Ectodermal cell (in vitro differentiated cells): ENCODE data around the gene WWOX.

Experiments
- H3K27ac ChIP-seq: 2 replicates; pipeline ENCODE4 v1.7.0; 2013; ENCODE audit warnings: mild to moderate bottlenecking, low read depth, low read length; ENCODE audit not compliant: insufficient read depth, poor library complexity, severe bottlenecking
- H3K27me3 ChIP-seq: 2 replicates; pipeline ENCODE4 v1.7.0; 2013; ENCODE audit warnings: mild to moderate bottlenecking, low read length; ENCODE audit not compliant: insufficient read depth, control insufficient read depth, poor library complexity, severe bottlenecking
- H3K36me3 ChIP-seq: one replicate; pipeline ENCODE4 v1.7.0; 2013; ENCODE audit warnings: low read length; ENCODE audit not compliant: control insufficient read depth, insufficient read depth
- H3K4me1 ChIP-seq: one replicate; pipeline ENCODE4 v1.7.0; 2013; ENCODE audit warnings: low read length; ENCODE audit not compliant: control insufficient read depth, insufficient read depth
- H3K4me3 ChIP-seq: 2 replicates; pipeline ENCODE4 v1.7.0; 2013; ENCODE audit warnings: low read depth, low read length, control low read depth; ENCODE audit not compliant: insufficient read depth
- H3K9me3 ChIP-seq: 2 replicates; pipeline ENCODE4 v1.7.0; 2013; ENCODE audit warnings: mild to moderate bottlenecking, low read length, moderate library complexity; ENCODE audit not compliant: control insufficient read depth
- WGBS, 2 experiments: methylation state at CpG; one replicate each; pipeline ENCODE4 v1.1.7; 2013; ENCODE audit warnings: missing lambda C conversion rate in 2 of 2; 5-methylcytosine and 5-hydroxymethylcytosine counted together

The WWOX gene

DNA sequence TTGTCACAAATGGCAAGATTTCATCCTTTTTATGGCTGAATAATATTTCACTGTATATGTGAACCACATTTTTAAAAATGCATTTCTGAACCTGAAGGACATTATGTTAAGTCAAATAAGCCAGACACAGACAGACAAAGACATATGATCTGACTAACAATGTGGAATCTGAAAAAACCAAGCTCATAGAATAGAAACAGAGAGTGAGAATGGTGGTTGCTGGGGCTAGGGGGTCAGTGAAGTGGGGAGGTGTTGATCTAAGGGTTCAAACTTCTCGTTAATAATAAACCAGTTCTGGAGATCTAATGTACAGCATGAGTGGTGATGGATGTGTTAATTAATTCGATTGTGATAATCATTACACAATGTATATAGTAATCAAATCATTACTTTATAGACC lies 475.1 kb downstream of the WWOX start:
- H3K27me3 ChIP-seq, result no peaks in the 10 kb centered on the region
- H3K36me3 ChIP-seq, result no peaks in the 10 kb centered on the region
- no peak overlapping the region for H3K27ac ChIP-seq
- WGBS, 2 experiments, result 91% methylated on average over 1 of the region's 2 CpGs; no CpG with 5 or more reads in 1 of the 2 experiments
- H3K9me3 ChIP-seq, result no peaks in the 10 kb centered on the region
- H3K4me3 ChIP-seq, result no peak overlapping the region
- no peaks in the 10 kb centered on the region for H3K4me1 ChIP-seq

DNA sequence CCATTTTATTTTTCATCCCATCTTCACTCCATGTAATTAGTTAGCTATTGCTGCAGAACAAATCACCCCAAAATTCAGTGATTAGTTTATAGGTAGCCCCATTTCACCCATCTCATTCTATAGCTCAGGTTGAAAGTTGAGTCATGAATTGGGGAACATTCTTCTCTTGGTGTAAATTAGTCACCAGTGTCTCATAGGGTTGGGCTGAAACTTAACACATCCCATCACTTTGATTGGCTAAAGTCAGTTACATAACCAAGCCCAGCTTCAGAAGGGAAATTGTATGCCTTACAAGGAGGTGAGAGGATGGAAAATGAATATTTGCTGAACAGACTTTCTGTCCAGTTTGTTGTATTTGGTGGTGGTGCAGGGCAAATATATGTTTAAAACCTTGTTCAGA lies 477.5 kb downstream of the WWOX start:
- no peaks in the 10 kb centered on the region for H3K27me3 ChIP-seq
- no peaks in the 10 kb centered on the region for H3K9me3 ChIP-seq
- no peak overlapping the region for H3K4me3 ChIP-seq
- H3K4me1 ChIP-seq, result no peaks in the 10 kb centered on the region
- H3K36me3 ChIP-seq, result no peaks in the 10 kb centered on the region
- H3K27ac ChIP-seq, result no peak overlapping the region

DNA sequence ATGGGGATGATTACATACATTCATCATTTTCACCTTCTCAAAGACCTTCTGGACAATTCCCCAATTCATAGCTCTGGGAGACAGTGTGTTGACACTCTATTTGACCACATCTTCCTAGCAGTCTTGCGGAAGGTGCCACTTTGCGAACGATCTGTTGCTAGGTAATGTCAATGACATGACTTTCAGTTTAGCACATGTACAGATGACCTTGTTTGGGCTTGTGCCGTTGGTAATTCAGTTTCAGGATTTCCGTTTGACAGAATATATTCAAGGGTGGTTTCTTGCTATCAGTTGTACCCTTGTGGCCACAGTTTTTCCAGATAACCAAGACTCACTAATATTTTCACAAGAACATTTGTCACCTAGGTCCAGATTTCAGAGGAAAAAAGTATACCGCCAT lies 478.2 kb downstream of the WWOX start:
- no peaks in the 10 kb centered on the region for H3K4me1 ChIP-seq
- 95 to 98% methylated on average over 5 to 6 of the region's 6 CpGs for WGBS, 2 experiments
- no peak overlapping the region for H3K27ac ChIP-seq
- no peaks in the 10 kb centered on the region for H3K27me3 ChIP-seq
- H3K36me3 ChIP-seq, result no peaks in the 10 kb centered on the region
- H3K9me3 ChIP-seq, result no peaks in the 10 kb centered on the region
- no peak overlapping the region for H3K4me3 ChIP-seq

DNA sequence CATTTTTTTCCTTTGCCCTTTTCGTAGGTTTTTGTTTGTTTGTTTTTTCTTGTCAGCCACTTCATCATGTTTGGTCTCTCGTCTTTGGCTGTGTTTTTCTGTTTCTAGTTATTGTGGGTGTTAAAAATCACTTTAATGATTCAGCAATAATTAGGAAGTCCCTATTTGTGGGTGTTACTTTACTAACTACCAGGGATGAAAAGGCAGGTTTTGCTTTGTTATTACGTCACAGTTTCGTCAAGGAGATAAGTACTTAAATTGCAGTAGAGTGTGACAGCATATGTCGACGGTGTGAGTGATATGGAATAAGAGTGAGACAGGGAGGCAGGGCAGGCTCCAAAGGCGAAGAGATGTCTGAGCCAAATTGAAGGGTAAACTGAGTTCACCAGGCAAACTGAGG lies 479.6 kb downstream of the WWOX start:
- H3K9me3 ChIP-seq, result no peaks in the 10 kb centered on the region
- no peaks in the 10 kb centered on the region for H3K4me1 ChIP-seq
- H3K36me3 ChIP-seq, result no peaks in the 10 kb centered on the region
- no peaks in the 10 kb centered on the region for H3K27me3 ChIP-seq
- H3K4me3 ChIP-seq, result no peak overlapping the region
- WGBS, 2 experiments, result 92 to 94% methylated on average over 5 to 7 of the region's 7 CpGs
- no peak overlapping the region for H3K27ac ChIP-seq

DNA sequence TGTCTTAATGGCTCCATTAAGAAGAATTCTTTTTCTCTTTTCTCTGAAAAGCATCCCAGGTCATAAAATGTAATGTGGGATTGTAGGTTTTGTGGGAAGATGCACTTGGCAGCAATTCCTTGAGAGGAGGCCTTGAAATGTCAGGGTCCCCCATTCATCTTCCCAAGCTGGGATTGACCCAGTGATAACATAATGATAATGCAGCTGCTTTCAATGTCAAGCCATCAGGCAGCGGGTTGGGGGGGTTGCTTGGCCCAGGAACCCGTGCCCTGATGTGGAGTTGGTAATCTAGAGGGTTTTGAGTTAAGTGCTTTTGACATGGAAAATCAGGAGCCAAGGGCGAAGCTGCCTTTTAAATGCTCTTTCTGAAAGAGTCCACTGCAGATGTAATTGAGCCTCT lies 484.0 kb downstream of the WWOX start:
- H3K4me3 ChIP-seq, result no peak overlapping the region
- 96% methylated on average over 3 of the region's 3 CpGs for WGBS, 2 experiments
- no peaks in the 10 kb centered on the region for H3K36me3 ChIP-seq
- H3K27me3 ChIP-seq, result no peaks in the 10 kb centered on the region
- H3K4me1 ChIP-seq, result no peaks in the 10 kb centered on the region
- no peak overlapping the region for H3K27ac ChIP-seq
- H3K9me3 ChIP-seq, result no peaks in the 10 kb centered on the region

- WGBS, 2 experiments, result 85 to 86% methylated on average over 10 of the region's 10 CpGs
- Histone ChIP-seq H3K36me3 (no peaks in the 10 kb centered on the region), H3K9me3 (no peaks in the 10 kb centered on the region), H3K27me3 (no peaks in the 10 kb centered on the region), H3K4me1 (no peaks in the 10 kb centered on the region), H3K27ac (no peak overlapping the region), H3K4me3 (no peak overlapping the region)
Observed at GRCh38 chr16:78584213-78584860, 484.9 kb downstream of the WWOX start.

DNA sequence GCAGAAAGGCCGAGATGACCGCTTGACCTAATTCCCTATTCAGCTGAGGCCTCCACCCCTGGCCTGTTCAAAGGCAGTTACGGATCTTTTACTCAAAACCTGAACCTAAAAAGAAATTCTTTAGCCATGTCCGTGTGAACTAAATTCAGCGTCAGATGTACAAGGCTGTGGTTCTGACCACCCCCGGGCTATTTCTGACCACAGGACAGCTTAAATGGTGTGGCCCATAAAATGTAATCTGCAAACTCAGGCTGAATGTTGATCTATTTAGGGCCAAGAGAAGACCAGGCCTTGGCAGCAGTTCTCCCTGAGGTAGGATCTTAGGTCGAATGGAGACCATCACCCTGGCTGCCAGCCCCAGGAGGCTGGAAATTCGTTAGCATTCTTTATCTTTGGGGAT lies 485.5 kb downstream of the WWOX start:
- Histone ChIP-seq H3K27ac (no peak overlapping the region), H3K4me1 (no peaks in the 10 kb centered on the region), H3K36me3 (no peaks in the 10 kb centered on the region), H3K4me3 (no peak overlapping the region), H3K27me3 (no peaks in the 10 kb centered on the region), H3K9me3 (no peaks in the 10 kb centered on the region)
- WGBS, 2 experiments, result 93 to 94% methylated on average over 8 of the region's 8 CpGs

DNA sequence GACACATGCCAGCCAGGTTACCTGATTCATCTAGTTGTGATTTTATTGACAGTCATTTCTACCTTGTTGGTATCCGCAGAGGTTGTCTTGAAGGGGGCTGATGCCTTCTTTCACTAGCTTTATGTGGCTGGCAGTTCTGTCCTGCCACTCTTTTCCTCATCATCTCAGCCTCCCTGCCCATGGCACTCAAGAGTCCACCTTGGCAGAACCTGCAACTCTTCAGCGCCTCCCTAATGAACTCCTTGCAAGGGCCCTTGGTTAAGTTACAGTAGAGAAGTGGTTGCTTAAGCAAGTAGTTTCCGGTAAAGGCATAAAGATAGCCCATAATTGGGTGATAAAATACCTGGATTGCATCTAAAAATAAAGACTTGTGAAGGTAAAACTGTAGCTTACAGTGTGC lies 489.9 kb downstream of the WWOX start:
- Histone ChIP-seq H3K4me3 (no peak overlapping the region), H3K27me3 (no peaks in the 10 kb centered on the region), H3K4me1 (peaks cover 9% of the 10 kb centered on the region), H3K27ac (no peak overlapping the region), H3K36me3 (no peaks in the 10 kb centered on the region), H3K9me3 (no peaks in the 10 kb centered on the region)
- 91 to 96% methylated on average over 3 of the region's 3 CpGs for WGBS, 2 experiments

DNA sequence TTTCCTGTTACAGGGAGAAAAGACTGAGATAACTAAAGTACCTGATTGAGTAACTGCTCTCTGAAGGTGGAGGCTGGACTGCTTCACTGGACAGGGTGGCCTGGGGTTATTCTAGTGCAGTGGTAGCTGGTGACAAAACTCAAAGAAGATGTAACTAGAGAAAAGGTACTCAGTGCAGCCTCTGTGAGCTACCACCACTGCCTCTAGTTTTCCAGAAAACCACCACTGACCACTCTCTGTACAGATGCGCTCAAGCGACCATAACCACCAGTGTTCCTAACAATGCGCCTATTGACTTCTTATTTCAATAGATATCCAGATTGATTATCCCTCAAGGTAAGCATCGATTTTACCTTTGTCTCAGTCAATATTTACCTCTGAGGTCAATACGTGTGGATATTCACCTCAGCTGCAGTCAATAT lies 492.2 kb downstream of the WWOX start:
- WGBS, 2 experiments, result 96 to 98% methylated on average over 5 of the region's 5 CpGs
- Histone ChIP-seq H3K36me3 (no peaks in the 10 kb centered on the region), H3K27me3 (no peaks in the 10 kb centered on the region)

DNA sequence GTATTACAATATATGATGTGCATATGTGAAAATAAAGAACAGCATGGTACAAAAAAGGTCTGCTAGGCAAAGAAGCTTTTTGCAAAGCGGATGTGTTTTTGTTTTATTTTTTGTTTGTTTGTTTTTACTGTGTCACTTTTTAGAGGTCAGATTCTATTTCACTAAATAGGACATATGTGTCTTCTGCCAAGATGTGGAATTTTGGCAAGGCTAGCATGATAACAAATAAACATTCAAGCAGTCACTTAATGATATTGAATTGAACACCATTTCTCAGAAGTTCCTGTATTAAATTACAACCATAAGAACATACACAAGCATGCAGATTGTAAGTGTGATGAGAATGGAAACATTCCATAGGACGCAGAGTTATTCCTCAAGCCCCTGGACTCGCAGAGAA lies 492.7 kb downstream of the WWOX start:
- Histone ChIP-seq H3K27ac (no peak overlapping the region), H3K4me3 (no peak overlapping the region), H3K9me3 (no peaks in the 10 kb centered on the region), H3K27me3 (no peaks in the 10 kb centered on the region), H3K36me3 (no peaks in the 10 kb centered on the region), H3K4me1 (peaks cover 9% of the 10 kb centered on the region)
- 94 to 98% methylated on average over 3 of the region's 3 CpGs for WGBS, 2 experiments

More for the DNA sequence above, 492.2 kb downstream of the WWOX start:
- Histone ChIP-seq H3K4me1 (peaks cover 9% of the 10 kb centered on the region), H3K4me3 (no peak overlapping the region), H3K27ac (no peak overlapping the region), H3K9me3 (no peaks in the 10 kb centered on the region)

GRCh38 chr16:78593352-78593751 lies 493.9 kb downstream of the WWOX start:
- Histone ChIP-seq H3K4me3 (no peak overlapping the region), H3K27me3 (no peaks in the 10 kb centered on the region), H3K9me3 (no peaks in the 10 kb centered on the region), H3K27ac (no peak overlapping the region), H3K4me1 (peaks cover 9% of the 10 kb centered on the region), H3K36me3 (no peaks in the 10 kb centered on the region)
- WGBS, 2 experiments, result 33 to 43% methylated on average over 3 of the region's 3 CpGs
